HepG2 (cell line): ENCODE data around the gene OR5M10. TPM values are rescaled to one million over a fixed set of nuclear protein-coding genes. Genes with fewer than 3 reads are reported as not detected.

Experiments used
- ATAC-seq: fragments of 200-7000 bp; cut with Tn5 transposase; 3 replicates; pipeline ENCODE4 v1.9.1; 2020; ENCODE audit warnings: mild to moderate bottlenecking, moderate library complexity
- BruUV-seq: library from RNA; stranded (reverse); fragments of 400-500 nt; replicated peaks from 2 replicates; lab custom pipeline; 2021; lab: Mats Ljungman, UMichigan
- CTCF ChIA-PET: fragments of 300-600 bp; formaldehyde crosslinking; extraction: SDS; loops from one replicate; lab custom pipeline; 2021; ENCODE audit warnings: low total read pairs, inconsistent platforms, low intra/inter-chr PET ratio; lab: Yijun Ruan, JAX
- POLR2A ChIA-PET: fragments of 350-600 bp; sonication (Branson Sonifier 250); formaldehyde crosslinking; loops from one replicate; lab custom pipeline; 2020; ENCODE audit warnings: antibody characterized with exemption, inconsistent platforms; lab: Yijun Ruan, JAX
- DNase-seq: peaks from one replicate; pipeline ENCODE4 v3.0.0-alpha.2; 2015; ENCODE audit warnings: low spot score
- FAIRE-seq: peaks from 3 replicates; lab custom pipeline; 2011; peaks lifted over from hg19 to GRCh38; lab: Jason Lieb, UNC
- H2AFZ ChIP-seq: one replicate; pipeline ENCODE4 v1.6.1; 2011; ENCODE audit warnings: low read length, inconsistent platforms
- H3K27ac ChIP-seq: fragments of 300-600 bp; 3 replicates; pipeline ENCODE4 v1.8.0; 2011; ENCODE audit warnings: mixed run types, mild to moderate bottlenecking, mixed read lengths, low read length, inconsistent platforms; ENCODE audit not compliant: insufficient read depth; ENCODE audit errors: extremely low read length
- H3K27me3 ChIP-seq, 2 experiments: fragments of 200-600 bp in 1 of 2; 2 replicates in 1 of 2; 3 replicates in 1 of 2; pipeline versions ENCODE4 v1.6.0 to v1.8.0; 2011; ENCODE audit warnings: low read length in 2 of 2, mild to moderate bottlenecking in 2 of 2, moderate library complexity in 2 of 2, inconsistent platforms in 1 of 2; ENCODE audit not compliant: insufficient read depth in 2 of 2, control insufficient read depth in 1 of 2
- H3K36me3 ChIP-seq, 2 experiments: fragments of 200-600 bp in 1 of 2; replicated peaks in 1 of 2; 2 replicates in 1 of 2; 3 replicates in 1 of 2; pipeline versions ENCODE4 v1.5.1 to v1.8.0; 2011; ENCODE audit warnings: low read length in 2 of 2, inconsistent platforms in 1 of 2; ENCODE audit not compliant: insufficient read depth in 2 of 2, control insufficient read depth in 1 of 2
- H3K4me1 ChIP-seq: 2 replicates; pipeline ENCODE4 v1.5.1; 2012; ENCODE audit warnings: low read length, inconsistent platforms; ENCODE audit not compliant: insufficient read depth
- H3K4me2 ChIP-seq: 2 replicates; pipeline ENCODE4 v1.6.0; 2011; ENCODE audit warnings: low read depth, low read length, inconsistent platforms
- H3K4me3 ChIP-seq, 3 experiments: fragments of 200-600 bp in 1 of 3; sonication (generic), shearing (Covaris generic) in 1 of 3; replicated peaks in 1 of 3; 2 replicates each; pipeline ENCODE4 v1.5.1; 2011 to 2016; ENCODE audit warnings: low read length in 3 of 3, inconsistent platforms in 2 of 3, low read depth in 2 of 3, mild to moderate bottlenecking in 2 of 3, control low read depth in 1 of 3, mixed read lengths in 1 of 3; ENCODE audit not compliant: insufficient read depth in 1 of 3
- H3K79me2 ChIP-seq: one replicate; pipeline ENCODE4 v1.6.1; 2011; ENCODE audit warnings: low read length, inconsistent platforms; ENCODE audit not compliant: insufficient read depth
- H3K9ac ChIP-seq: 2 replicates; pipeline ENCODE4 v1.6.0; 2011; ENCODE audit warnings: mild to moderate bottlenecking, low read depth, low read length, inconsistent platforms; ENCODE audit not compliant: insufficient read depth
- H3K9me3 ChIP-seq: 2 replicates; pipeline ENCODE4 v1.5.1; 2012; ENCODE audit warnings: mild to moderate bottlenecking, low read length
- H4K20me1 ChIP-seq: 2 replicates; pipeline ENCODE4 v1.6.0; 2011; ENCODE audit warnings: inconsistent platforms, mild to moderate bottlenecking, low read length, moderate library complexity; ENCODE audit not compliant: insufficient read depth
- HNF4G ChIP-seq, 2 experiments: sonication (generic) in 1 of 2; formaldehyde crosslinking in 1 of 2; IDR thresholded peaks; 2 replicates each; pipeline versions ENCODE4 v1.4.0 to v1.6.1; 2011 to 2020; ENCODE audit warnings: borderline replicate concordance in 2 of 2, low read depth in 2 of 2, mild to moderate bottlenecking in 2 of 2, low read length in 1 of 2, missing genetic modification reagents in 1 of 2, moderate library complexity in 1 of 2
- NFE2L2 ChIP-seq: fragments of 150-350 bp; IDR thresholded peaks from 2 replicates; pipeline ENCODE4 v1.6.1; 2014; ENCODE audit warnings: low read length
- ZNF773 ChIP-seq: sonication (generic); formaldehyde crosslinking; IDR thresholded peaks from 2 replicates; pipeline ENCODE4 v1.4.0; 2020; ENCODE audit warnings: missing genetic modification reagents, borderline replicate concordance
- ZNF816 ChIP-seq: sonication (generic); formaldehyde crosslinking; IDR thresholded peaks from 2 replicates; pipeline ENCODE4 v1.8.0; 2022; ENCODE audit warnings: missing genetic modification reagents, mild to moderate bottlenecking, borderline replicate concordance
- WGBS: methylation state at CpG from one replicate; pipeline ENCODE4 v1.1.6; 2017; ENCODE audit warnings: low lambda C conversion rate; 5-methylcytosine and 5-hydroxymethylcytosine counted together
- in situ Hi-C: cut with HindIII; loops from 2 replicates; pipeline ENCODE4 v1.10.0; 2017; ENCODE audit warnings: low pct_unique_long_range_greater_than_20kb; ENCODE audit not compliant: extremely low pct_ligation_motif_present
- intact Hi-C: fragments of 100-400 bp; cut with micrococcal nuclease; formaldehyde crosslinking; loops from one replicate; pipeline ENCODE4 v1.10.0; 2022; ENCODE audit not compliant: unreplicated experiment
- polyA plus RNA-seq, 8 experiments: library from polyadenylated mRNA; depleted of rRNA in 3 of 8; stranded (reverse) in 7 of 8; unstranded in 1 of 8; fragments of >200 nt; fragmentation: Illumina TruSeq in 4 of 8; extraction: Trizol in 4 of 8; gene quantifications; 2 replicates each; pipeline versions ENCODE4 v1.2.1 to v1.2.3, GENCODE V29; 2011 to 2016; ENCODE audit warnings: low read depth in 4 of 8, missing spikeins in 1 of 8, mixed read lengths in 1 of 8; ENCODE audit not compliant: insufficient read depth in 1 of 8
- total RNA-seq, 5 experiments: library from RNA; depleted of rRNA; stranded (reverse); fragments of >200 nt; fragmentation: Illumina TruSeq; extraction: Trizol; gene quantifications; 2 replicates each; pipeline ENCODE4 v1.2.3, GENCODE V29; 2016; ENCODE audit warnings: low read depth in 1 of 5
- TF ChIP-seq, protein P1 (sequence below): sonication (generic); formaldehyde crosslinking; IDR thresholded peaks from 2 replicates; pipeline ENCODE4 v1.5.1; 2020; ENCODE audit warnings: mild to moderate bottlenecking, moderate library complexity, missing genetic modification reagents
- TF ChIP-seq, protein P2 (sequence below): sonication (generic); formaldehyde crosslinking; IDR thresholded peaks from 2 replicates; pipeline ENCODE4 v1.4.0; 2020; ENCODE audit warnings: missing genetic modification reagents

Gene OR5M10
- total and polyA plus RNA-seq, 2 of the 13 experiments (the other 11 are each of a cell fraction or from before 2014, with no cell fraction given): not detected

DNA sequence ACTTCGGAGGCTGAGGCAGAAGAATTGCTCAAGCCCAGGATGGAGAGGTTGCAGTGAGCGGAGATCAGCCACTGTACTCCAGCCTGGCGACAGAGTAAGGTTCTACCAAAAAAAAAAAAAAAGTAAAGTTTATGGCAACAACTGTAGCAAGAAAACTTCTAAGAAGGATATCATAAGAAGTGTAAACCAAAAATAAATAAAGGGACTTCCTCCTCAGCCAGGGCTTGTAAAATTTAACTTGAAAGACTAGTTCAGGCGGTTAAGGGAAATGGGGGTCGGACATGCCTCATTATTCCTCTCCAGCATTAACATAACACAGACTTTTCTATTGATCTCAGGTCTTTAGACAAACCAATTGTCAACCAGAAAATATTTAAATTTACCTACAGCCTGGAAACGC lies 32.0 kb downstream of the OR5M10 start (continued):
- TF ChIP-seq, protein P1, sequence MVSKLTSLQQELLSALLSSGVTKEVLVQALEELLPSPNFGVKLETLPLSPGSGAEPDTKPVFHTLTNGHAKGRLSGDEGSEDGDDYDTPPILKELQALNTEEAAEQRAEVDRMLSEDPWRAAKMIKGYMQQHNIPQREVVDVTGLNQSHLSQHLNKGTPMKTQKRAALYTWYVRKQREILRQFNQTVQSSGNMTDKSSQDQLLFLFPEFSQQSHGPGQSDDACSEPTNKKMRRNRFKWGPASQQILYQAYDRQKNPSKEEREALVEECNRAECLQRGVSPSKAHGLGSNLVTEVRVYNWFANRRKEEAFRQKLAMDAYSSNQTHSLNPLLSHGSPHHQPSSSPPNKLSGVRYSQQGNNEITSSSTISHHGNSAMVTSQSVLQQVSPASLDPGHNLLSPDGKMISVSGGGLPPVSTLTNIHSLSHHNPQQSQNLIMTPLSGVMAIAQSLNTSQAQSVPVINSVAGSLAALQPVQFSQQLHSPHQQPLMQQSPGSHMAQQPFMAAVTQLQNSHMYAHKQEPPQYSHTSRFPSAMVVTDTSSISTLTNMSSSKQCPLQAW (CRISPR knock-in tag): no peak
- TF ChIP-seq, protein P2, sequence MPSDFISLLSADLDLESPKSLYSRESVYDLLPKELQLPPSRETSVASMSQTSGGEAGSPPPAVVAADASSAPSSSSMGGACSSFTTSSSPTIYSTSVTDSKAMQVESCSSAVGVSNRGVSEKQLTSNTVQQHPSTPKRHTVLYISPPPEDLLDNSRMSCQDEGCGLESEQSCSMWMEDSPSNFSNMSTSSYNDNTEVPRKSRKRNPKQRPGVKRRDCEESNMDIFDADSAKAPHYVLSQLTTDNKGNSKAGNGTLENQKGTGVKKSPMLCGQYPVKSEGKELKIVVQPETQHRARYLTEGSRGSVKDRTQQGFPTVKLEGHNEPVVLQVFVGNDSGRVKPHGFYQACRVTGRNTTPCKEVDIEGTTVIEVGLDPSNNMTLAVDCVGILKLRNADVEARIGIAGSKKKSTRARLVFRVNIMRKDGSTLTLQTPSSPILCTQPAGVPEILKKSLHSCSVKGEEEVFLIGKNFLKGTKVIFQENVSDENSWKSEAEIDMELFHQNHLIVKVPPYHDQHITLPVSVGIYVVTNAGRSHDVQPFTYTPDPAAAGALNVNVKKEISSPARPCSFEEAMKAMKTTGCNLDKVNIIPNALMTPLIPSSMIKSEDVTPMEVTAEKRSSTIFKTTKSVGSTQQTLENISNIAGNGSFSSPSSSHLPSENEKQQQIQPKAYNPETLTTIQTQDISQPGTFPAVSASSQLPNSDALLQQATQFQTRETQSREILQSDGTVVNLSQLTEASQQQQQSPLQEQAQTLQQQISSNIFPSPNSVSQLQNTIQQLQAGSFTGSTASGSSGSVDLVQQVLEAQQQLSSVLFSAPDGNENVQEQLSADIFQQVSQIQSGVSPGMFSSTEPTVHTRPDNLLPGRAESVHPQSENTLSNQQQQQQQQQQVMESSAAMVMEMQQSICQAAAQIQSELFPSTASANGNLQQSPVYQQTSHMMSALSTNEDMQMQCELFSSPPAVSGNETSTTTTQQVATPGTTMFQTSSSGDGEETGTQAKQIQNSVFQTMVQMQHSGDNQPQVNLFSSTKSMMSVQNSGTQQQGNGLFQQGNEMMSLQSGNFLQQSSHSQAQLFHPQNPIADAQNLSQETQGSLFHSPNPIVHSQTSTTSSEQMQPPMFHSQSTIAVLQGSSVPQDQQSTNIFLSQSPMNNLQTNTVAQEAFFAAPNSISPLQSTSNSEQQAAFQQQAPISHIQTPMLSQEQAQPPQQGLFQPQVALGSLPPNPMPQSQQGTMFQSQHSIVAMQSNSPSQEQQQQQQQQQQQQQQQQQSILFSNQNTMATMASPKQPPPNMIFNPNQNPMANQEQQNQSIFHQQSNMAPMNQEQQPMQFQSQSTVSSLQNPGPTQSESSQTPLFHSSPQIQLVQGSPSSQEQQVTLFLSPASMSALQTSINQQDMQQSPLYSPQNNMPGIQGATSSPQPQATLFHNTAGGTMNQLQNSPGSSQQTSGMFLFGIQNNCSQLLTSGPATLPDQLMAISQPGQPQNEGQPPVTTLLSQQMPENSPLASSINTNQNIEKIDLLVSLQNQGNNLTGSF: no peak
- TF ChIP-seq ZNF816 (CRISPR knock-in tag) (no peak), ZNF773 (CRISPR knock-in tag) (no peak)

DNA sequence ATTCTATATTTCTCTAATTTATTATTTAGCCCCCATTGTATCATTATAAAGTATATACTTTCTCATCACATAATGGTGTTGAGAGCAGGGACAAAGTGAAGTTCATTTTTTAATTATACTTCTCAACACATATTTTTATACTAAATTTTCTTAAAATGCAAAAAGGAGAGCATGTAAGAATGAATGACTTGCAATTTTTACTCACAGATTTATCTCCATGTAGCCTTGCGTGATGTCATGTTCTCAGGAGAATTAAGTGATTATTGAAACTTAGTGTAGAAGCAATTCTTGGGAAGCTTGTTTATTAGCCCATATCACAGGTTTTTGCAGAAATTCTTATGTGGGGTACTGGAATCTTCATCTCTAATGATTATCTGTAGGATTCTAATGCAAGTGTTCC lies 33.8 kb downstream of the OR5M10 start:
- no peak for TF ChIP-seq HNF4G (IDR thresholded peaks at IDR 0.05; ENCODE audit: borderline replicate concordance, low read depth, low read length)
- no peak for TF ChIP-seq HNF4G (CRISPR knock-in tag; IDR thresholded peaks at IDR 0.05; ENCODE audit: borderline replicate concordance, low read depth)
- TF ChIP-seq NFE2L2: peak; percentile 68
- H3K27ac ChIP-seq: no peak overlapping the region
- H3K4me1 ChIP-seq: no peaks in the 10 kb centered on the region
- CTCF ChIA-PET: no interaction called here
- no peak overlapping the region for H3K4me3 ChIP-seq
- BruUV-seq: no TSS peak
- ATAC-seq (no peak), DNase-seq (no peak), FAIRE-seq (no peak)
- H3K79me2 ChIP-seq: no peaks in the 10 kb centered on the region
- no peaks in the 10 kb centered on the region for H3K36me3 ChIP-seq
- H3K9me3 ChIP-seq: peaks cover 9% of the 10 kb centered on the region
- no peaks in the 10 kb centered on the region for H4K20me1 ChIP-seq
- no peak overlapping the region for H2AFZ ChIP-seq
- in situ Hi-C loops: no loop called here
- H3K27me3 ChIP-seq: no peaks in the 10 kb centered on the region
- no peak overlapping the region for H3K9ac ChIP-seq
- intact Hi-C loops: no loop called here
- POLR2A ChIA-PET: no interaction called here
- H3K4me2 ChIP-seq: no peak overlapping the region
- WGBS: 53% methylated on average over 1 of the region's 1 CpG
